D721Med (cell line): Measurements from ENCODE around the gene KLK15.

Experiments
- DNase-seq: peaks from one replicate; pipeline ENCODE4 v3.0.0; 2011; ENCODE audit warnings: low spot score; ENCODE audit not compliant: insufficient read length
- FAIRE-seq: peaks from 2 replicates; lab custom pipeline; 2011; peaks lifted over from hg19 to GRCh38; lab: Jason Lieb, UNC
- TF ChIP-seq, protein P1 (sequence below): IDR thresholded peaks from 2 replicates; pipeline ENCODE4 v1.5.1; 2012; ENCODE audit warnings: mild to moderate bottlenecking, control low read depth; ENCODE audit not compliant: insufficient read depth; ENCODE audit errors: missing control alignments

Gene KLK15

GRCh38 chr19:50843701-50844221, 10.4 kb upstream of the KLK15 start:
- FAIRE-seq: no peak
- no peak for DNase-seq
- TF ChIP-seq, protein P1, sequence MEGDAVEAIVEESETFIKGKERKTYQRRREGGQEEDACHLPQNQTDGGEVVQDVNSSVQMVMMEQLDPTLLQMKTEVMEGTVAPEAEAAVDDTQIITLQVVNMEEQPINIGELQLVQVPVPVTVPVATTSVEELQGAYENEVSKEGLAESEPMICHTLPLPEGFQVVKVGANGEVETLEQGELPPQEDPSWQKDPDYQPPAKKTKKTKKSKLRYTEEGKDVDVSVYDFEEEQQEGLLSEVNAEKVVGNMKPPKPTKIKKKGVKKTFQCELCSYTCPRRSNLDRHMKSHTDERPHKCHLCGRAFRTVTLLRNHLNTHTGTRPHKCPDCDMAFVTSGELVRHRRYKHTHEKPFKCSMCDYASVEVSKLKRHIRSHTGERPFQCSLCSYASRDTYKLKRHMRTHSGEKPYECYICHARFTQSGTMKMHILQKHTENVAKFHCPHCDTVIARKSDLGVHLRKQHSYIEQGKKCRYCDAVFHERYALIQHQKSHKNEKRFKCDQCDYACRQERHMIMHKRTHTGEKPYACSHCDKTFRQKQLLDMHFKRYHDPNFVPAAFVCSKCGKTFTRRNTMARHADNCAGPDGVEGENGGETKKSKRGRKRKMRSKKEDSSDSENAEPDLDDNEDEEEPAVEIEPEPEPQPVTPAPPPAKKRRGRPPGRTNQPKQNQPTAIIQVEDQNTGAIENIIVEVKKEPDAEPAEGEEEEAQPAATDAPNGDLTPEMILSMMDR: no peak

DNA sequence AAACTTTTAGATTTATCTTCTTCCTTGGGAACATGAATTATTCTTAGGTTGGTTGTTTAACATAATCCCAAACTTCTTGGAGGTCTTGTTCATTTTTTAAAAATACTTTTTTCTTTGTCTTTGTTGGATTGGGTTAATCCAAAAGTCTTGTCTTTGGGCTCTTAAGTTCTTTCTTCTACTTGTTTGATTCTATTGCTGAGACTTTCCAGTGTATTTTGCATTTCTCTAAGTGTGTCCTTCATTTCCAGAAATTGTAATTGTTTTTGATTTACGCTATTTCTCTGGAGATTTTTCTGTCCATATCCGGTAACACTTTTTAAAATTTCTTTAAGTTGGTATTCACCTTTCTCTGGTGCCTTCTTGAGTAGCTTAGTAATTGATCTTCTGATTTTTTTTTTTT, 9.8 kb upstream of the KLK15 start:
- TF ChIP-seq, protein P1: no peak
- FAIRE-seq (no peak), DNase-seq (no peak)

- FAIRE-seq: no peak
- DNase-seq: no peak
- TF ChIP-seq, protein P1: no peak
Observed at GRCh38 chr19:50842130-50842529, 8.8 kb upstream of the KLK15 start.

GRCh38 chr19:50839712-50840655, 6.6 kb upstream of the KLK15 start:
- TF ChIP-seq, protein P1: no peak
- FAIRE-seq: no peak
- DNase-seq: no peak

GRCh38 chr19:50838239-50838638, 4.9 kb upstream of the KLK15 start:
- TF ChIP-seq, protein P1: no peak
- DNase-seq: no peak
- FAIRE-seq: no peak

DNA sequence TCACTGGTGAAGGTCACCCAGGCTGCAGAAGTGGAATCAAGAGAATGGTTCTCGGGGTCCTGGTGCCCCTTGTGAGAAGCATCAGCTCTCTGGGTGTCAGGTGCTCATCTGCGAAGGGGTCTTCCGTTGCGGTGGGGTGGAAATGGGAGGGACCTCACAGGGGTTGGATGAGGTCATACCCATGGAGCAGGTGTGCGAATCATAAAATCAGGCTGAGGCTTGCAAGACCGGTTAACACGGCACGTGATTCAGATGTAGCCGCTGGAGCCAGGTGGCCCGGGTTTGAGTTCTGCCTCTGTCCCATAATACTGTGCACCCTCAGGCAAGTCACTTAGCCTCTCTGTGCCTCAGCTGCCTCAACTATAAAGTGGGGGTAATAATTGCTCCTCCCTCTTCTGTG, 3.9 kb upstream of the KLK15 start:
- no peak for DNase-seq
- no peak for FAIRE-seq
- TF ChIP-seq, protein P1: no peak

DNA sequence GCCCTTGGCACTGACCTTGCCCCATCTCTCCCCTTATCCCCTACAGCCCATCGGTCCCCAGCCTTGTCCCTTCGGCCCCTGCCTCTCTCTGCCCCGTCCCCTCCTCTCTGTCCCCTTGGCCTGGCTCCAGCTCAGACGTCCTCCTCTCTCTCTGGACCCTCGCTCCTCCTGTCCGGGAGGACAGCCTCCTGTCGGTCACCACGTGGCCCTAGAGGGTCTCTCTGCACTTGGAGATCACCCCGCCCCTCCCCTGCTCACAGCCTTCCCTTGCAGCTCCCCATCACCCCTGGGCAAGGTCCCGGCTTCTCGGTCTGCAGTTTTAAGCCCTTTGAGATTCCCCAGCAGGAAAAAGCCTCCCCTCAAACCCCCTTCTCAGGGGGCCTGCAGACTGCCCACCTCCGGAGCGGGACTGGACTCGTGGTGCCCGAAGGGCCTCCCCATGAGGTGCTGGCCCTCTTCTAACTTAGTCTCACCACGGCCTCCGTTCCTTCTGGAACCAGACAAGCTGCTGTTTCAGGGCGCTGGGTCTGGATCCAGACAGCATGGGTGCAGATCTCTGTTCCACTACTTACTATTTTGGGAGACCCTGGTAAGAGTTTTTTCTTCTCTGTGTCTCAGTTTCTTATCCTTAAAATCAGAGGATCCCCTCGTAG, 3.3 kb upstream of the KLK15 start:
- FAIRE-seq (no peak), DNase-seq (no peak)
- TF ChIP-seq, protein P1: no peak
